Left ventricle myocardium inferior (tissue), 1 donor: ENCODE measurements around the gene C19orf73. TPM values are rescaled to one million over a fixed set of nuclear protein-coding genes. Genes with fewer than 3 reads are reported as not detected.

ENCODE experiments used
- DNase-seq: peaks from one replicate; pipeline ENCODE4 v3.0.0-alpha.2; 2020
- H3K27ac ChIP-seq: fragments of 200-600 bp; replicated peaks from 2 replicates; pipeline ENCODE4 v1.8.0; 2021
- H3K27me3 ChIP-seq: fragments of 200-600 bp; 2 replicates; pipeline ENCODE4 v1.8.0; 2021; ENCODE audit warnings: low read depth
- H3K36me3 ChIP-seq: fragments of 200-600 bp; 2 replicates; pipeline ENCODE4 v1.8.0; 2021
- H3K4me1 ChIP-seq: fragments of 200-600 bp; 2 replicates; pipeline ENCODE4 v1.8.0; 2021
- H3K4me3 ChIP-seq: fragments of 200-600 bp; 2 replicates; pipeline ENCODE4 v1.8.0; 2021; ENCODE audit warnings: mild to moderate bottlenecking, moderate library complexity
- H3K9me3 ChIP-seq: fragments of 200-600 bp; replicated peaks from 2 replicates; pipeline ENCODE4 v1.8.0; 2021
- CTCF ChIP-seq: fragments of 200-600 bp; IDR thresholded peaks from 2 replicates; pipeline ENCODE4 v1.8.0; 2021; ENCODE audit warnings: antibody characterized with exemption, mild to moderate bottlenecking, borderline replicate concordance
- intact Hi-C: fragments of 100-400 bp; cut with micrococcal nuclease; formaldehyde crosslinking; loops from one replicate; pipeline ENCODE4 v1.11.0; 2022
- total RNA-seq: library from RNA; stranded (reverse); fragmentation: NEBNext Ultra II Directional; extraction: Animal tissue kit (Norgen Biotek cat#: 25700); gene quantifications from one replicate; pipeline ENCODE4 v1.2.1, GENCODE V29; 2021
- donor health status: DM: no; HTN: yes; CAD: no; lungs with severe emphysema.

Gene C19orf73
- total RNA-seq, 1 donor from 2014 or later, result 1.6 TPM

DNA sequence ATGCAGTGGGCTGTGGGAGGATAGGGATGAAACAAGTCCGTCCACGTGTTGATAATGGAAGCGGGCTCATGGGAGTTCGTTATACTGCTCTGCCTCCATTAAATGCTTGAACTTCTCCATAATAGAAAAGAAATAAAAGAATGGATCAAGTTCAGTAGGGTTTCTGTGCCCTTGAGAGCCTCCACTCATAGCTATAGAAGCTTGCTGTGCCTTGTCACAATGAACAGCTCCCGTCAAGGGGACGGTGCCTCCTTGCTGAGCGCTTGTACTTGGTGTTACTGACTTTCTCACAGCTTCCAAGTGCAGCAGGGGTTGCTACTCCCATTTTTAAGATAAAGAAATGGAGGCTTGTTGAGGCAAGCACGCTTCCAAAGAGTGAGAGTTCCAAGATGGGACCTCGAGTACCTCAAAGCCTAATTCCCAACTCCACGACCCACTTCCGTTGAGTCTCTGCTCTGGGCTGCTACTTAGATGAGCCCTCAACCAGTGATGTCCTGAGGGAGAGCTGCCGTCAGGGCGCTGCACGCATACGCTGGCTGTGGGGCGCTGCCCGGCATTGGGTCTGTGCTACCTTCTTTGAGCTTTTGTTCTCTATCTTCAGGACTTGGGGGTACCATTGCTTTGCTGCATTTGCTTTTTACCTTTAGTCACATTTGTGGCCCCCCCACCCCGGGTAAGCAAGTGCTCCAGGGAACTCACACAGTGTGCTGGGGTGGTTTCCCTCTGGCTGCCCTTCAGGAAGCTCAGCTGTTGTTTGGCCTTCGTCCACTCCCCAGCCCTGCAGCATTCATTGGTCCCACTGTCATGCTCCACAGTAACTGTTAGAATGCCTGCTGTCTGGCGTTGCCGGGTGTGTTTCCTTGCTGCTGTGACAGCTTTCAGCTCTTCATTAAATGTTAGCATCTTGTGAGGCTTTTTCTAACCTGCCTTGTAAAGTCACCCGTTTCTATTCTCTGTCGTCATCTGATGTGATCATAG, 24.1 kb downstream of the C19orf73 start:
- intact Hi-C loops, result loop anchor here (5.0 kb wide), 1 partner anchor 108 kb away; no protein-coding TSS in a partner anchor
- DNase-seq, result peak; percentile 69
- H3K4me3 ChIP-seq, result no peak overlapping the region
- H3K4me1 ChIP-seq, result peaks cover 38% of the 10 kb centered on the region
- no peaks in the 10 kb centered on the region for H3K9me3 ChIP-seq
- peaks cover 82% of the 10 kb centered on the region for H3K36me3 ChIP-seq
- no peaks in the 10 kb centered on the region for H3K27me3 ChIP-seq
- no peak for TF ChIP-seq CTCF
- H3K27ac ChIP-seq, result peak overlapping the region; percentile 63

DNA sequence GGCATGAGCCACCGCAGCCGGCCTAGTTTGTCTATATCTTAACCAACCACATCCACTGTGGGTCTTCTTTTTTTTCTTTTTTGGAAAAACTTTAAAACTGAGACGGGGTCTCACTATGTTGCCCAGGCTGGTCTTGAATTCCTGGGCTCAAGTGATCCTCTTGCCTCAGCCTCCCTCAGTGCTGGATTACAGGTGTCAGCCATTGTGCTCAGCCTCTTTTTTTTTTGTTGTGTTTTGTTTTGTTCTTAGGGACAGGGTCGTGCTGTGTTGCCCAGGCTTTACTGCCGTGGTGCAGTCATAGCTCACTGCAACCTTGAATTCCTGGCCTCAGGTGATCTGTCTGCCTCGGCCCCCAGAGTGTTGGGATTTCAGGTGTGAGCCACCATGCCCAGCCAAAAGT, 26.3 kb downstream of the C19orf73 start:
- H3K9me3 ChIP-seq, result no peaks in the 10 kb centered on the region
- TF ChIP-seq CTCF, result no peak
- DNase-seq, result no peak
- no peaks in the 10 kb centered on the region for H3K27me3 ChIP-seq
- no peak overlapping the region for H3K27ac ChIP-seq
- H3K4me3 ChIP-seq, result no peak overlapping the region
- H3K36me3 ChIP-seq, result peaks cover 75% of the 10 kb centered on the region
- intact Hi-C loops, result no loop called here
- peaks cover 47% of the 10 kb centered on the region for H3K4me1 ChIP-seq

GRCh38 chr19:49091391-49092038, 27.4 kb downstream of the C19orf73 start:
- Histone ChIP-seq H3K36me3 (peaks cover 73% of the 10 kb centered on the region), H3K4me3 (no peak overlapping the region), H3K9me3 (no peaks in the 10 kb centered on the region), H3K27ac (no peak overlapping the region), H3K4me1 (peaks cover 52% of the 10 kb centered on the region), H3K27me3 (no peaks in the 10 kb centered on the region)
- intact Hi-C loops, result no loop called here
- DNase-seq, result no peak
- no peak for TF ChIP-seq CTCF

DNA sequence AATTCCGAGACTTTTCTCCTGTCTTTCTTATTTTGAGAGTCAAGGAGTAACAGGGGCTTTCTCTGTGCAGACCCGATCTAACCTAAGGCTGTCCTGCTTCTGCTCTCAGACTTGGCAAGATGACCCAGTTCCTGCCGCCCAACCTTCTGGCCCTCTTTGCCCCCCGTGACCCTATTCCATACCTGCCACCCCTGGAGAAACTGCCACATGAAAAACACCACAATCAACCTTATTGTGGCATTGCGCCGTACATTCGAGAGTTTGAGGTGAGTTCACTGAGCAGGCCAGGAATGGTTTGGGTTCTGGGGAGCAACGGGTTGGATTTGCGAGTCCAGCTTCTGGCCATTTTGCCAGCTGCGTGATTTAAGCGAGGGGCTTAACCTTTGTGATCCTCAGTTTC, 32.6 kb downstream of the C19orf73 start:
- no peak for DNase-seq
- Histone ChIP-seq H3K36me3 (peaks cover 33% of the 10 kb centered on the region), H3K4me1 (peaks cover 45% of the 10 kb centered on the region), H3K9me3 (no peaks in the 10 kb centered on the region), H3K27me3 (no peaks in the 10 kb centered on the region), H3K27ac (peak overlapping the region; percentile 86), H3K4me3 (peak overlapping the region; percentile 89)
- TF ChIP-seq CTCF, result no peak
- intact Hi-C loops, result no loop called here

GRCh38 chr19:49085868-49086232, 33.1 kb downstream of the C19orf73 start:
- TF ChIP-seq CTCF, result no peak
- intact Hi-C loops, result no loop called here
- Histone ChIP-seq H3K36me3 (peaks cover 29% of the 10 kb centered on the region), H3K27ac (peak overlapping the region; percentile 86), H3K4me1 (peaks cover 45% of the 10 kb centered on the region), H3K9me3 (no peaks in the 10 kb centered on the region), H3K27me3 (no peaks in the 10 kb centered on the region), H3K4me3 (peak overlapping the region; percentile 89)
- no peak for DNase-seq
